ENCODE data around the gene NDUFAF3. TPM values are rescaled to one million over a fixed set of nuclear protein-coding genes. Genes with fewer than 3 reads are reported as not detected.

Gene NDUFAF3
- total and polyA plus RNA-seq, 2 experiments from 2014 or later, result 70.7 to 140 TPM

GRCh38 chr3:48980295-48980694 is 41.6 kb upstream of the NDUFAF3 start:
- no peak overlapping the region for H3K4me2 ChIP-seq
- H3K36me3 ChIP-seq (replicated peaks; ENCODE audit: insufficient read depth, low read depth), result no peaks in the 10 kb centered on the region
- no peaks in the 10 kb centered on the region for H3K9me2 ChIP-seq (replicated peaks; ENCODE audit: insufficient read depth)
- no peaks in the 10 kb centered on the region for H4K20me1 ChIP-seq (ENCODE audit: insufficient read depth, poor library complexity, severe bottlenecking)
- H3K27me3 ChIP-seq, result no peaks in the 10 kb centered on the region
- H3K27ac ChIP-seq, result no peak overlapping the region
- no peaks in the 10 kb centered on the region for H3K9me3 ChIP-seq (ENCODE audit: low read depth)
- H3K4me3 ChIP-seq, result no peak overlapping the region
- WGBS (ENCODE audit: low lambda C conversion rate, missing lambda C conversion rate), result 96% methylated on average over 4 of the region's 4 CpGs
- TF ChIP-seq EZH2phosphoT487 (IDR thresholded peaks at IDR 0.05; ENCODE audit: low read depth, severe bottlenecking, unreplicated experiment) (no peak), EZH2 (IDR thresholded peaks at IDR 0.05; ENCODE audit: borderline replicate concordance) (no peak), CTCF (IDR thresholded peaks at IDR 0.05; ENCODE audit: poor library complexity) (no peak)
- no peak for DNase-seq (ENCODE audit: low spot score)
- no peaks in the 10 kb centered on the region for H3K79me2 ChIP-seq
- no peak overlapping the region for H2AFZ ChIP-seq
- no peaks in the 10 kb centered on the region for H3K4me1 ChIP-seq (ENCODE audit: insufficient read depth)

GRCh38 chr3:48982016-48982415 is 39.9 kb upstream of the NDUFAF3 start:
- DNase-seq (ENCODE audit: low spot score), result no peak

GRCh38 chr3:48982686-48983085 is 39.2 kb upstream of the NDUFAF3 start:
- H3K9me3 ChIP-seq (ENCODE audit: low read depth), result no peaks in the 10 kb centered on the region
- no peaks in the 10 kb centered on the region for H3K27me3 ChIP-seq
- TF ChIP-seq EZH2phosphoT487 (IDR thresholded peaks at IDR 0.05; ENCODE audit: low read depth, severe bottlenecking, unreplicated experiment) (no peak), CTCF (IDR thresholded peaks at IDR 0.05; ENCODE audit: poor library complexity) (no peak), EZH2 (IDR thresholded peaks at IDR 0.05; ENCODE audit: borderline replicate concordance) (no peak)
- no peak overlapping the region for H3K4me2 ChIP-seq
- no peak for DNase-seq (ENCODE audit: low spot score)
- no peak overlapping the region for H2AFZ ChIP-seq
- 90% methylated on average over 5 of the region's 5 CpGs for WGBS (ENCODE audit: low lambda C conversion rate, missing lambda C conversion rate)
- no peaks in the 10 kb centered on the region for H3K4me1 ChIP-seq (ENCODE audit: insufficient read depth)
- no peaks in the 10 kb centered on the region for H3K36me3 ChIP-seq (replicated peaks; ENCODE audit: insufficient read depth, low read depth)
- H3K4me3 ChIP-seq, result no peak overlapping the region
- no peaks in the 10 kb centered on the region for H3K9me2 ChIP-seq (replicated peaks; ENCODE audit: insufficient read depth)
- no peaks in the 10 kb centered on the region for H3K79me2 ChIP-seq
- H4K20me1 ChIP-seq (ENCODE audit: insufficient read depth, poor library complexity, severe bottlenecking), result no peaks in the 10 kb centered on the region
- H3K27ac ChIP-seq, result no peak overlapping the region

More at GRCh38 chr3:48982016-48982415, 39.9 kb upstream of the NDUFAF3 start:
- H3K4me2 ChIP-seq, result no peak overlapping the region
- no peaks in the 10 kb centered on the region for H3K36me3 ChIP-seq (replicated peaks; ENCODE audit: insufficient read depth, low read depth)
- H3K4me1 ChIP-seq (ENCODE audit: insufficient read depth), result no peaks in the 10 kb centered on the region
- H3K9me2 ChIP-seq (replicated peaks; ENCODE audit: insufficient read depth), result no peaks in the 10 kb centered on the region
- no peak for TF ChIP-seq CTCF (IDR thresholded peaks at IDR 0.05; ENCODE audit: poor library complexity)
- TF ChIP-seq EZH2phosphoT487 (IDR thresholded peaks at IDR 0.05; ENCODE audit: low read depth, severe bottlenecking, unreplicated experiment), result no peak
- TF ChIP-seq EZH2 (IDR thresholded peaks at IDR 0.05; ENCODE audit: borderline replicate concordance), result no peak
- H2AFZ ChIP-seq, result no peak overlapping the region
- H3K4me3 ChIP-seq, result no peak overlapping the region
- H4K20me1 ChIP-seq (ENCODE audit: insufficient read depth, poor library complexity, severe bottlenecking), result no peaks in the 10 kb centered on the region
- H3K9me3 ChIP-seq (ENCODE audit: low read depth), result no peaks in the 10 kb centered on the region
- H3K79me2 ChIP-seq, result no peaks in the 10 kb centered on the region
- no peak overlapping the region for H3K27ac ChIP-seq
- H3K27me3 ChIP-seq, result no peaks in the 10 kb centered on the region

GRCh38 chr3:48983096-48983495 is 38.8 kb upstream of the NDUFAF3 start:
- no peak for DNase-seq (ENCODE audit: low spot score)
- Histone ChIP-seq H3K9me3 (ENCODE audit: low read depth) (no peaks in the 10 kb centered on the region), H4K20me1 (ENCODE audit: insufficient read depth, poor library complexity, severe bottlenecking) (no peaks in the 10 kb centered on the region), H3K4me1 (ENCODE audit: insufficient read depth) (no peaks in the 10 kb centered on the region), H3K36me3 (replicated peaks; ENCODE audit: insufficient read depth, low read depth) (no peaks in the 10 kb centered on the region), H3K27ac (no peak overlapping the region), H3K27me3 (no peaks in the 10 kb centered on the region), H2AFZ (no peak overlapping the region), H3K4me2 (no peak overlapping the region), H3K9me2 (replicated peaks; ENCODE audit: insufficient read depth) (no peaks in the 10 kb centered on the region), H3K79me2 (peaks cover under 1% of the 10 kb centered on the region), H3K4me3 (no peak overlapping the region)
- TF ChIP-seq EZH2phosphoT487 (IDR thresholded peaks at IDR 0.05; ENCODE audit: low read depth, severe bottlenecking, unreplicated experiment) (no peak), EZH2 (IDR thresholded peaks at IDR 0.05; ENCODE audit: borderline replicate concordance) (no peak), CTCF (IDR thresholded peaks at IDR 0.05; ENCODE audit: poor library complexity) (no peak)
- 93% methylated on average over 4 of the region's 4 CpGs for whole genome bisulfite sequencing (ENCODE audit: low lambda C conversion rate, missing lambda C conversion rate)

Data from hepatocyte (in vitro differentiated cells).